ENCODE data around the gene DPH2. TPM values are rescaled to one million over a fixed set of nuclear protein-coding genes. Genes with fewer than 3 reads are reported as not detected.

DPH2 gene
- polyA plus RNA-seq, 1 donor from 2014 or later: 26.0 TPM

DNA sequence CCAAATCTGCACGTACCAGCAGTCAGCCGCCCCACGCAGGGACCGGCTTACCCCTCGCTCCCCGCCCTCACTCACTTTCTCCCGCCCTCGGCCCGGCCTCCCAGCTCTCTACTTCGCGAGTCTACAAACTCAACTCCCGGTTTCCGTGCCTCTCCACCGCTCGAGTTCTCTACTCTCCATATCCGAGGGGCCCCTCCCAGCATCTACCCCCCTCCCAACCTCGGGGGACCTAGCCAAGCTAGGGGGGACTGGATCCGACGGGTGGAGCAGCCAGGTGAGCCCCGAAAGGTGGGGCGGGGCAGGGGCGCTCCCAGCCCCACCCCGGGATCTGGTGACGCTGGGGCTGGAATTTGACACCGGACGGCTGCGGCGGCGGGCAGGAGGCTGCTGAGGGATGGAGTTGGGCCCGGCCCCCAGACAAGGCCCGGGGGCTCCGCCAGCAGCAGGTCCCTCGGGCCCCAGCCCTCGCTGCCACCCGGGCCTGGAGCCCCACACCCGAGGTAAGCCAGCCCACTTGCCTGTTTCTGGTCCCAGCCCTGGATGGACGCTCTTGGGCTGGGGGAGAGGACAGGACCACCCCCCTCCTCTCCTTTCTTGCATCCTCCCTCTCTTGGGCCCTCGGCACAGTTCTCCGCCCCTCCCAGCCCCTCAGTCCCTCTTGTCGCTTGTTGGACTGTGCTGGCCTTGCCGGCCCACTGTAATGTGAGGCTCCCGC, 36.3 kb upstream of the DPH2 start, which contains the start of gene ARTN:
Gene ARTN, plus strand, starts transcription at position 416 of the 715 bp plus-strand sequence. CDS start 1,856 bp downstream, outside the sequence.
- Histone ChIP-seq H3K9ac (ENCODE audit: low read length) (no peak within 1 kb of the TSS), H3K9me3 (ENCODE audit: low read length) (no peaks in the 10 kb centered on the region), H2AFZ (ENCODE audit: low read depth, low read length) (no peak within 1 kb of the TSS), H3F3A (ENCODE audit: insufficient read depth, low read length, poor library complexity, severe bottlenecking) (no peaks in the 10 kb centered on the region), H3K27me3 (ENCODE audit: insufficient read depth, low read depth, low read length) (peaks cover 34% of the 10 kb centered on the region), H3K27ac (ENCODE audit: low read length) (no peak within 1 kb of the TSS), H3K4me2 (ENCODE audit: low read length) (no peak within 1 kb of the TSS), H3K36me3 (ENCODE audit: insufficient read depth, low read length) (no peaks in the 10 kb centered on the region), H3K4me3 (ENCODE audit: low read length) (no peak within 1 kb of the TSS), H4K20me1 (ENCODE audit: insufficient read depth) (no peaks in the 10 kb centered on the region), H3K79me2 (replicated peaks; ENCODE audit: insufficient read depth, low read length) (no peaks in the 10 kb centered on the region), H3K9me2 (ENCODE audit: insufficient read depth, low read length) (no peaks in the 10 kb centered on the region)
- TF ChIP-seq EP300 (conservative IDR thresholded peaks at IDR 0.05; ENCODE audit: poor library complexity, severe bottlenecking) (no peak), RAD21 (conservative IDR thresholded peaks at IDR 0.05) (no peak), EZH2 (IDR thresholded peaks at IDR 0.05; ENCODE audit: borderline replicate concordance, insufficient read depth, low read length, poor library complexity, severe bottlenecking) (no peak), POLR2AphosphoS5 (IDR thresholded peaks at IDR 0.05) (no peak), MXI1 (conservative IDR thresholded peaks at IDR 0.05; ENCODE audit: poor library complexity, severe bottlenecking) (no peak), TAF1 (IDR thresholded peaks at IDR 0.05; ENCODE audit: low read depth) (no peak), SMC3 (conservative IDR thresholded peaks at IDR 0.05; ENCODE audit: poor library complexity) (no peak)
- TF ChIP-seq, protein P1, sequence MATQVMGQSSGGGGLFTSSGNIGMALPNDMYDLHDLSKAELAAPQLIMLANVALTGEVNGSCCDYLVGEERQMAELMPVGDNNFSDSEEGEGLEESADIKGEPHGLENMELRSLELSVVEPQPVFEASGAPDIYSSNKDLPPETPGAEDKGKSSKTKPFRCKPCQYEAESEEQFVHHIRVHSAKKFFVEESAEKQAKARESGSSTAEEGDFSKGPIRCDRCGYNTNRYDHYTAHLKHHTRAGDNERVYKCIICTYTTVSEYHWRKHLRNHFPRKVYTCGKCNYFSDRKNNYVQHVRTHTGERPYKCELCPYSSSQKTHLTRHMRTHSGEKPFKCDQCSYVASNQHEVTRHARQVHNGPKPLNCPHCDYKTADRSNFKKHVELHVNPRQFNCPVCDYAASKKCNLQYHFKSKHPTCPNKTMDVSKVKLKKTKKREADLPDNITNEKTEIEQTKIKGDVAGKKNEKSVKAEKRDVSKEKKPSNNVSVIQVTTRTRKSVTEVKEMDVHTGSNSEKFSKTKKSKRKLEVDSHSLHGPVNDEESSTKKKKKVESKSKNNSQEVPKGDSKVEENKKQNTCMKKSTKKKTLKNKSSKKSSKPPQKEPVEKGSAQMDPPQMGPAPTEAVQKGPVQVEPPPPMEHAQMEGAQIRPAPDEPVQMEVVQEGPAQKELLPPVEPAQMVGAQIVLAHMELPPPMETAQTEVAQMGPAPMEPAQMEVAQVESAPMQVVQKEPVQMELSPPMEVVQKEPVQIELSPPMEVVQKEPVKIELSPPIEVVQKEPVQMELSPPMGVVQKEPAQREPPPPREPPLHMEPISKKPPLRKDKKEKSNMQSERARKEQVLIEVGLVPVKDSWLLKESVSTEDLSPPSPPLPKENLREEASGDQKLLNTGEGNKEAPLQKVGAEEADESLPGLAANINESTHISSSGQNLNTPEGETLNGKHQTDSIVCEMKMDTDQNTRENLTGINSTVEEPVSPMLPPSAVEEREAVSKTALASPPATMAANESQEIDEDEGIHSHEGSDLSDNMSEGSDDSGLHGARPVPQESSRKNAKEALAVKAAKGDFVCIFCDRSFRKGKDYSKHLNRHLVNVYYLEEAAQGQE (IDR thresholded peaks at IDR 0.05; ENCODE audit: borderline replicate concordance): no peak
- TF ChIP-seq, protein P2, sequence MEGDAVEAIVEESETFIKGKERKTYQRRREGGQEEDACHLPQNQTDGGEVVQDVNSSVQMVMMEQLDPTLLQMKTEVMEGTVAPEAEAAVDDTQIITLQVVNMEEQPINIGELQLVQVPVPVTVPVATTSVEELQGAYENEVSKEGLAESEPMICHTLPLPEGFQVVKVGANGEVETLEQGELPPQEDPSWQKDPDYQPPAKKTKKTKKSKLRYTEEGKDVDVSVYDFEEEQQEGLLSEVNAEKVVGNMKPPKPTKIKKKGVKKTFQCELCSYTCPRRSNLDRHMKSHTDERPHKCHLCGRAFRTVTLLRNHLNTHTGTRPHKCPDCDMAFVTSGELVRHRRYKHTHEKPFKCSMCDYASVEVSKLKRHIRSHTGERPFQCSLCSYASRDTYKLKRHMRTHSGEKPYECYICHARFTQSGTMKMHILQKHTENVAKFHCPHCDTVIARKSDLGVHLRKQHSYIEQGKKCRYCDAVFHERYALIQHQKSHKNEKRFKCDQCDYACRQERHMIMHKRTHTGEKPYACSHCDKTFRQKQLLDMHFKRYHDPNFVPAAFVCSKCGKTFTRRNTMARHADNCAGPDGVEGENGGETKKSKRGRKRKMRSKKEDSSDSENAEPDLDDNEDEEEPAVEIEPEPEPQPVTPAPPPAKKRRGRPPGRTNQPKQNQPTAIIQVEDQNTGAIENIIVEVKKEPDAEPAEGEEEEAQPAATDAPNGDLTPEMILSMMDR (IDR thresholded peaks at IDR 0.05; ENCODE audit: poor library complexity, severe bottlenecking): no peak

DNA sequence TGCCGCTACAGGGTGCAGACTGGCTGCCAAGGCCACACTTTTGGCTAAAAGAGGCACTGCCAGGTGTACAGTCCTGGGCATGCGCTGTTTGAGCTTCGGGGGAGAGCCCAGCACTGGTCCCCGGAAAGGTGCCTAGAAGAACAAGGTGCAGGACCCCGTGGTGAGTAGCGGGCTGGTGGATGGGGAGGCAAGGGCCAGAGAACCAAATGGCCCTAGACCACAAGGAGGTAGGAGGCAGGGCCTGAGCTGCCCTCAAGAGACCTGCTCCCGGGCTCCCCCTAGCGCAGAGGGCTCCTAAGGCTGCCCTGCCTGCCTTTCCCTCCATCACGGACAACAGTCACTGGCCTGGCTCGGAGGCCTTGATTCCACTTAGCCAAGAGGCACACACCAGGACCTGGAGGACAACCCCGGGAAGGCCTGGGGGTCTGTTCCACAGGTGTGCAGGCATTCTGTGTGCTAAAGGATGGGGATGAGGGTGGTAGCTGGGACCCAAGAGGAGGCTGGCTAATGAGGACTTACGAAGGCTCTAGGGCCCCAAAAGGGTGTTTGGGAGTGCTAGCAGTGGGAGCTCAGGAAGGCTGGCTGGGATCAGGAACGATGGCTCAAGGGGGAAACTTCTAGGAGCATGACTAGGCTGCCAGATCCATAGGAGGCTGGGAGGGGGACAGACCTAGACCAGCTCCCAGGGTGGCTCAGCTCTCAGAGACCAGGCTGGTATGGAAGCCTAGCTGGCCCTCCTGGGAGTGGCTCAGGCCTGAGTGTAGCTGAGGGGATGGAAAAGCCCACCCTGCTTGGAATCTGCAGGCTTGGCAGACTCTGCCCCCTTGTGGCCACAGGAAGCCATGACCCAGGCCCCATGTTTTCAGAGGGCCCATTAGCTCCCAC, 35.5 kb upstream of the DPH2 start:
- Histone ChIP-seq H3K27ac (ENCODE audit: low read length) (no peak overlapping the region), H3K9me3 (ENCODE audit: low read length) (no peaks in the 10 kb centered on the region), H3K9me2 (ENCODE audit: insufficient read depth, low read length) (no peaks in the 10 kb centered on the region), H3K36me3 (ENCODE audit: insufficient read depth, low read length) (no peaks in the 10 kb centered on the region), H3K27me3 (ENCODE audit: insufficient read depth, low read depth, low read length) (peaks cover 34% of the 10 kb centered on the region), H4K20me1 (ENCODE audit: insufficient read depth) (no peaks in the 10 kb centered on the region), H3K9ac (ENCODE audit: low read length) (no peak overlapping the region), H3F3A (ENCODE audit: insufficient read depth, low read length, poor library complexity, severe bottlenecking) (no peaks in the 10 kb centered on the region), H3K4me3 (ENCODE audit: low read length) (no peak overlapping the region), H3K79me2 (replicated peaks; ENCODE audit: insufficient read depth, low read length) (no peaks in the 10 kb centered on the region), H3K4me2 (ENCODE audit: low read length) (no peak overlapping the region), H2AFZ (ENCODE audit: low read depth, low read length) (no peak overlapping the region)
- TF ChIP-seq RAD21 (conservative IDR thresholded peaks at IDR 0.05): peak; percentile 77
- peak; percentile 84 for TF ChIP-seq SMC3 (conservative IDR thresholded peaks at IDR 0.05; ENCODE audit: poor library complexity)
- no peak for TF ChIP-seq EP300 (conservative IDR thresholded peaks at IDR 0.05; ENCODE audit: poor library complexity, severe bottlenecking)
- TF ChIP-seq POLR2AphosphoS5 (IDR thresholded peaks at IDR 0.05): peak; percentile 6
- TF ChIP-seq, protein P1 (IDR thresholded peaks at IDR 0.05; ENCODE audit: borderline replicate concordance): no peak
- no peak for TF ChIP-seq EZH2 (IDR thresholded peaks at IDR 0.05; ENCODE audit: borderline replicate concordance, insufficient read depth, low read length, poor library complexity, severe bottlenecking)
- TF ChIP-seq, protein P2 (IDR thresholded peaks at IDR 0.05; ENCODE audit: poor library complexity, severe bottlenecking): peak; percentile 82
- no peak for TF ChIP-seq TAF1 (IDR thresholded peaks at IDR 0.05; ENCODE audit: low read depth)
- no peak for TF ChIP-seq MXI1 (conservative IDR thresholded peaks at IDR 0.05; ENCODE audit: poor library complexity, severe bottlenecking)
